ENCODE results near the gene CENPP. TPM values are rescaled to one million over a fixed set of nuclear protein-coding genes. Genes with fewer than 3 reads are reported as not detected.

The CENPP gene
- total and polyA plus RNA-seq, 4 donors: 0.62 to 8.7 (median 1.3) TPM

GRCh38 chr9:92642041-92642451 lies 316.3 kb downstream of the CENPP start:
- H3K4me1 ChIP-seq (ENCODE audit: control insufficient read depth in 4 of 4, insufficient read depth in 4 of 4, low read length in 3 of 4): no peaks in the 10 kb centered on the region
- peaks cover 23 to 76% (median 48%) of the 10 kb centered on the region in 4 donors for H3K36me3 ChIP-seq (ENCODE audit: control insufficient read depth in 4 of 4, insufficient read depth in 3 of 4, low read depth in 1 of 4, low read length in 3 of 4)
- no peaks in the 10 kb centered on the region for H3K9me3 ChIP-seq (ENCODE audit: control insufficient read depth in 4 of 4, low read length in 3 of 4)
- no peak overlapping the region for H3K9ac ChIP-seq (ENCODE audit: low read depth in 1 of 2, low read length in 2 of 2)
- TF ChIP-seq FOXA1 (IDR thresholded peaks at IDR 0.05) (no peak), FOXA2 (IDR thresholded peaks at IDR 0.05) (no peak)
- no peak for DNase-seq (ENCODE audit: low spot score)
- no peak overlapping the region for H3K27ac ChIP-seq (ENCODE audit: low read depth in 1 of 2, low read length in 2 of 2)
- H3K4me3 ChIP-seq (ENCODE audit: low read depth in 1 of 3, low read length in 3 of 3): no peak overlapping the region
- H3K27me3 ChIP-seq (ENCODE audit: control insufficient read depth in 4 of 4, insufficient read depth in 4 of 4, low read length in 3 of 4): no peaks in the 10 kb centered on the region
- WGBS: 96% methylated on average over 8 of the region's 8 CpGs

GRCh38 chr9:92642564-92642963 lies 316.8 kb downstream of the CENPP start:
- TF ChIP-seq SP1 (IDR thresholded peaks at IDR 0.05): no peak
- TF ChIP-seq GABPA (IDR thresholded peaks at IDR 0.05 in 1 of 2, conservative IDR thresholded peaks at IDR 0.05 in 1 of 2): no peak
- no peak for TF ChIP-seq HNF4G (IDR thresholded peaks at IDR 0.05)
- no peak for TF ChIP-seq JUND (IDR thresholded peaks at IDR 0.05)
- TF ChIP-seq HNF4A (conservative IDR thresholded peaks at IDR 0.05): no peak
- no peak for TF ChIP-seq YY1 (IDR thresholded peaks at IDR 0.05)
- TF ChIP-seq FOXA1 (IDR thresholded peaks at IDR 0.05): no peak
- no peak for TF ChIP-seq ATF3 (IDR thresholded peaks at IDR 0.05)
- TF ChIP-seq EGR1 (IDR thresholded peaks at IDR 0.05; ENCODE audit: low read depth in 2 of 2): no peak
- no peak for TF ChIP-seq NR2F2 (IDR thresholded peaks at IDR 0.05)
- no peak for TF ChIP-seq RXRA (IDR thresholded peaks at IDR 0.05)
- TF ChIP-seq FOXA2 (IDR thresholded peaks at IDR 0.05): no peak
- TF ChIP-seq RAD21 (IDR thresholded peaks at IDR 0.05): no peak
- no peak for TF ChIP-seq ZBTB33 (IDR thresholded peaks at IDR 0.05)
- TF ChIP-seq TAF1 (conservative IDR thresholded peaks at IDR 0.05): no peak
- 96% methylated on average over 7 of the region's 7 CpGs for WGBS
- Histone ChIP-seq H3K4me3 (ENCODE audit: low read depth in 1 of 3, low read length in 3 of 3) (no peak overlapping the region), H3K9me3 (ENCODE audit: control insufficient read depth in 4 of 4, low read length in 3 of 4) (no peaks in the 10 kb centered on the region), H3K36me3 (ENCODE audit: control insufficient read depth in 4 of 4, insufficient read depth in 3 of 4, low read depth in 1 of 4, low read length in 3 of 4) (peaks cover 21 to 76% (median 48%) of the 10 kb centered on the region in 4 donors), H3K27me3 (ENCODE audit: control insufficient read depth in 4 of 4, insufficient read depth in 4 of 4, low read length in 3 of 4) (no peaks in the 10 kb centered on the region), H3K27ac (ENCODE audit: low read depth in 1 of 2, low read length in 2 of 2) (no peak overlapping the region), H3K9ac (ENCODE audit: low read depth in 1 of 2, low read length in 2 of 2) (no peak overlapping the region), H3K4me1 (ENCODE audit: control insufficient read depth in 4 of 4, insufficient read depth in 4 of 4, low read length in 3 of 4) (no peaks in the 10 kb centered on the region)
- DNase-seq (ENCODE audit: low spot score): no peak

- TF ChIP-seq EGR1 (IDR thresholded peaks at IDR 0.05; ENCODE audit: low read depth in 2 of 2): no peak
- no peak for TF ChIP-seq ATF3 (IDR thresholded peaks at IDR 0.05)
- TF ChIP-seq TAF1 (conservative IDR thresholded peaks at IDR 0.05): no peak
- no peak for TF ChIP-seq REST (IDR thresholded peaks at IDR 0.05)
- TF ChIP-seq YY1 (IDR thresholded peaks at IDR 0.05): no peak
- TF ChIP-seq RXRA (IDR thresholded peaks at IDR 0.05): no peak
- no peak for TF ChIP-seq CTCF (IDR thresholded peaks at IDR 0.05; ENCODE audit: low read depth, low read length, missing input control)
- 95% methylated on average over 7 of the region's 7 CpGs for WGBS
- Histone ChIP-seq H3K4me3 (ENCODE audit: low read depth in 1 of 3, low read length in 3 of 3) (no peak overlapping the region), H3K27ac (ENCODE audit: low read depth in 1 of 2, low read length in 2 of 2) (no peak overlapping the region), H3K36me3 (ENCODE audit: control insufficient read depth in 4 of 4, insufficient read depth in 3 of 4, low read depth in 1 of 4, low read length in 3 of 4) (peaks cover 20 to 81% (median 49%) of the 10 kb centered on the region in 4 donors), H3K27me3 (ENCODE audit: control insufficient read depth in 4 of 4, insufficient read depth in 4 of 4, low read length in 3 of 4) (no peaks in the 10 kb centered on the region), H3K9me3 (ENCODE audit: control insufficient read depth in 4 of 4, low read length in 3 of 4) (no peaks in the 10 kb centered on the region), H3K9ac (ENCODE audit: low read depth in 1 of 2, low read length in 2 of 2) (no peak overlapping the region), H3K4me1 (ENCODE audit: control insufficient read depth in 4 of 4, insufficient read depth in 4 of 4, low read length in 3 of 4) (no peaks in the 10 kb centered on the region)
- DNase-seq (ENCODE audit: low spot score): no peak
Observed at GRCh38 chr9:92644278-92644677, 318.5 kb downstream of the CENPP start.
